Neural progenitor cell (in vitro differentiated cells): ENCODE measurements around the gene KIF16B. TPM values are rescaled to one million over a fixed set of nuclear protein-coding genes. Genes with fewer than 3 reads are reported as not detected.

Experiments used
- DNase-seq: peaks from one replicate; pipeline ENCODE4 v3.0.0-alpha.2; 2016; ENCODE audit warnings: low spot score
- H2AFZ ChIP-seq: fragments of 200-600 bp; sonication (generic); replicated peaks from 2 replicates; pipeline ENCODE4 v1.6.1; 2016; ENCODE audit warnings: antibody characterized with exemption
- H3F3A ChIP-seq: fragments of 200-600 bp; sonication (generic); 2 replicates; pipeline ENCODE4 v1.6.1; 2016; ENCODE audit warnings: antibody characterized with exemption, low read depth
- H3K27ac ChIP-seq: fragments of 200-600 bp; sonication (generic); 2 replicates; pipeline ENCODE4 v1.5.1; 2016; ENCODE audit warnings: mild to moderate bottlenecking
- H3K27me3 ChIP-seq: fragments of 200-600 bp; sonication (generic); 2 replicates; pipeline ENCODE4 v1.6.1; 2016; ENCODE audit warnings: mild to moderate bottlenecking, moderate library complexity
- H3K36me3 ChIP-seq: fragments of 200-600 bp; sonication (generic); 2 replicates; pipeline ENCODE4 v1.5.1; 2016
- H3K4me1 ChIP-seq: fragments of 200-600 bp; sonication (generic); 2 replicates; pipeline ENCODE4 v1.6.1; 2016; ENCODE audit warnings: mixed run types
- H3K4me2 ChIP-seq: fragments of 200-600 bp; sonication (generic); 2 replicates; pipeline ENCODE4 v1.6.1; 2016
- H3K4me3 ChIP-seq: fragments of 200-600 bp; sonication (generic); 2 replicates; pipeline ENCODE4 v1.5.1; 2016
- H3K79me2 ChIP-seq: fragments of 200-600 bp; sonication (generic); 2 replicates; pipeline ENCODE4 v1.6.1; 2016; ENCODE audit warnings: low read depth
- H3K9ac ChIP-seq: fragments of 200-600 bp; sonication (generic); 2 replicates; pipeline ENCODE4 v1.6.1; 2016
- H3K9me3 ChIP-seq: fragments of 200-600 bp; sonication (generic); 2 replicates; pipeline ENCODE4 v1.5.1; 2016; ENCODE audit warnings: low read depth
- H4K20me1 ChIP-seq: fragments of 200-600 bp; sonication (generic); 2 replicates; pipeline ENCODE4 v1.6.1; 2016; ENCODE audit warnings: low read depth
- H3K27ac Mint-ChIP-seq: 3 replicates; pipeline ENCODE4 v1.8.0; 2021; ENCODE audit warnings: mixed read lengths
- H3K27me3 Mint-ChIP-seq: 2 replicates; pipeline ENCODE4 v1.8.0; 2022; ENCODE audit warnings: low read depth, mild to moderate bottlenecking, inconsistent platforms, moderate library complexity, mixed read lengths; ENCODE audit not compliant: insufficient read depth
- H3K36me3 Mint-ChIP-seq: 3 replicates; pipeline ENCODE4 v1.8.0; 2021; ENCODE audit warnings: mixed read lengths
- H3K4me1 Mint-ChIP-seq: 3 replicates; pipeline ENCODE4 v1.8.0; 2021; ENCODE audit warnings: mixed read lengths
- H3K4me3 Mint-ChIP-seq: 3 replicates; pipeline ENCODE4 v1.8.0; 2021; ENCODE audit warnings: mild to moderate bottlenecking, moderate library complexity, mixed read lengths
- H3K9me3 Mint-ChIP-seq: 3 replicates; pipeline ENCODE4 v1.8.0; 2020; ENCODE audit warnings: mixed read lengths
- EZH2 ChIP-seq: fragments of 200-600 bp; sonication (generic); IDR thresholded peaks from 2 replicates; pipeline ENCODE4 v1.6.1; 2017; ENCODE audit warnings: antibody characterized with exemption, mild to moderate bottlenecking, moderate library complexity
- EZH2phosphoT487 ChIP-seq: fragments of 200-600 bp; sonication (generic); IDR thresholded peaks from 2 replicates; pipeline ENCODE4 v1.6.1; 2017; ENCODE audit warnings: antibody characterized with exemption
- total RNA-seq: library from RNA; depleted of rRNA; stranded (reverse); fragments of >200 nt; gene quantifications from 2 replicates; pipeline ENCODE4 v1.2.3, GENCODE V29; 2015; ENCODE audit warnings: low replicate concordance
- TF ChIP-seq, protein P1 (sequence below): fragments of 200-600 bp; sonication (generic); IDR thresholded peaks from 2 replicates; pipeline ENCODE4 v1.5.1; 2017; ENCODE audit warnings: antibody characterized with exemption, mild to moderate bottlenecking

The KIF16B gene
- total RNA-seq, 1 donor from 2014 or later: 15.5 TPM

- TF ChIP-seq EZH2phosphoT487: no peak
- no peak for TF ChIP-seq EZH2
- TF ChIP-seq, protein P1, sequence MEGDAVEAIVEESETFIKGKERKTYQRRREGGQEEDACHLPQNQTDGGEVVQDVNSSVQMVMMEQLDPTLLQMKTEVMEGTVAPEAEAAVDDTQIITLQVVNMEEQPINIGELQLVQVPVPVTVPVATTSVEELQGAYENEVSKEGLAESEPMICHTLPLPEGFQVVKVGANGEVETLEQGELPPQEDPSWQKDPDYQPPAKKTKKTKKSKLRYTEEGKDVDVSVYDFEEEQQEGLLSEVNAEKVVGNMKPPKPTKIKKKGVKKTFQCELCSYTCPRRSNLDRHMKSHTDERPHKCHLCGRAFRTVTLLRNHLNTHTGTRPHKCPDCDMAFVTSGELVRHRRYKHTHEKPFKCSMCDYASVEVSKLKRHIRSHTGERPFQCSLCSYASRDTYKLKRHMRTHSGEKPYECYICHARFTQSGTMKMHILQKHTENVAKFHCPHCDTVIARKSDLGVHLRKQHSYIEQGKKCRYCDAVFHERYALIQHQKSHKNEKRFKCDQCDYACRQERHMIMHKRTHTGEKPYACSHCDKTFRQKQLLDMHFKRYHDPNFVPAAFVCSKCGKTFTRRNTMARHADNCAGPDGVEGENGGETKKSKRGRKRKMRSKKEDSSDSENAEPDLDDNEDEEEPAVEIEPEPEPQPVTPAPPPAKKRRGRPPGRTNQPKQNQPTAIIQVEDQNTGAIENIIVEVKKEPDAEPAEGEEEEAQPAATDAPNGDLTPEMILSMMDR: no peak
- Histone ChIP-seq H2AFZ (no peak overlapping the region), H3K27ac (no peak overlapping the region), H3K9me3 (peaks cover 4% of the 10 kb centered on the region), H3K36me3 (no peaks in the 10 kb centered on the region), H3K79me2 (no peaks in the 10 kb centered on the region), H3K4me1 (no peaks in the 10 kb centered on the region), H3K4me2 (no peak overlapping the region), H4K20me1 (no peaks in the 10 kb centered on the region), H3K4me3 (no peak overlapping the region), H3K9ac (no peak overlapping the region), H3F3A (no peaks in the 10 kb centered on the region), H3K27me3 (no peaks in the 10 kb centered on the region)
- no peak overlapping the region for H3K27ac Mint-ChIP-seq
- no peak overlapping the region for H3K4me3 Mint-ChIP-seq
- peaks cover 15% of the 10 kb centered on the region for H3K9me3 Mint-ChIP-seq
- no peak for DNase-seq
- H3K4me1 Mint-ChIP-seq: peaks cover 5% of the 10 kb centered on the region
- no peaks in the 10 kb centered on the region for H3K27me3 Mint-ChIP-seq
- H3K36me3 Mint-ChIP-seq: peaks cover 3% of the 10 kb centered on the region
These were observed 47.7 kb upstream of the KIF16B start for GRCh38 chr20:16620961-16621360.

DNA sequence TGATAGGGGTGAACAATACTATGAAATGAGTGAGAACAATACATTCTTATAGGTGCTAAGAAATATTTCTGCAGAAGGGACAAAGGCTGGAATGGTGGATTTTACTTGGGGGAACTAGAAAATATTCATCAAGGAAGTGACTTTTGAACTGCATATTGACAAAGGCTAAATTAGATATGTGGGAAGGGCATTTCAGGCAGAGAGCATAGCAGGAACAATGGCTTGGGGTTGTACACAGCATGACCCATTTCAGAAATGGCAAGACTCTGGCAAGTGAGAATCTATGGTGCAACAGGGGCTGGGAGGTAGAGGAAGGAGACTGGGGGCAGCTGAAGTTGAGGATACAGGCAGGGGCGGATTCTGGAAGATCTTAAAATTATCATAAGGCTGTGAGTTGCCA, 46.7 kb upstream of the KIF16B start:
- no peak overlapping the region for H3K4me2 ChIP-seq
- H3K36me3 ChIP-seq: no peaks in the 10 kb centered on the region
- Mint-ChIP-seq H3K27ac (no peak overlapping the region), H3K4me3 (no peak overlapping the region), H3K9me3 (peaks cover 15% of the 10 kb centered on the region), H3K4me1 (peaks cover 5% of the 10 kb centered on the region), H3K36me3 (peaks cover 3% of the 10 kb centered on the region), H3K27me3 (no peaks in the 10 kb centered on the region)
- TF ChIP-seq EZH2 (no peak), EZH2phosphoT487 (no peak)
- TF ChIP-seq, protein P1: no peak
- H2AFZ ChIP-seq: no peak overlapping the region
- H3F3A ChIP-seq: no peaks in the 10 kb centered on the region
- H4K20me1 ChIP-seq: no peaks in the 10 kb centered on the region
- no peak for DNase-seq
- no peak overlapping the region for H3K9ac ChIP-seq
- no peak overlapping the region for H3K4me3 ChIP-seq
- no peaks in the 10 kb centered on the region for H3K79me2 ChIP-seq
- H3K27me3 ChIP-seq: no peaks in the 10 kb centered on the region
- no peaks in the 10 kb centered on the region for H3K4me1 ChIP-seq
- H3K27ac ChIP-seq: no peak overlapping the region
- peaks cover 4% of the 10 kb centered on the region for H3K9me3 ChIP-seq

- no peak overlapping the region for H3K27ac Mint-ChIP-seq
- Histone ChIP-seq H4K20me1 (no peaks in the 10 kb centered on the region), H3K79me2 (no peaks in the 10 kb centered on the region), H3K4me1 (peaks cover 5% of the 10 kb centered on the region), H3F3A (no peaks in the 10 kb centered on the region), H3K9ac (no peak overlapping the region), H3K36me3 (no peaks in the 10 kb centered on the region), H2AFZ (no peak overlapping the region), H3K27ac (no peak overlapping the region), H3K27me3 (no peaks in the 10 kb centered on the region), H3K4me3 (no peak overlapping the region), H3K4me2 (no peak overlapping the region), H3K9me3 (peaks cover 4% of the 10 kb centered on the region)
- peaks cover 10% of the 10 kb centered on the region for H3K4me1 Mint-ChIP-seq
- H3K9me3 Mint-ChIP-seq: peaks cover 13% of the 10 kb centered on the region
- no peak overlapping the region for H3K4me3 Mint-ChIP-seq
- no peak for DNase-seq
- TF ChIP-seq, protein P1: no peak
- no peak for TF ChIP-seq EZH2
- no peak for TF ChIP-seq EZH2phosphoT487
- peaks cover 3% of the 10 kb centered on the region for H3K36me3 Mint-ChIP-seq
- H3K27me3 Mint-ChIP-seq: no peaks in the 10 kb centered on the region
These were observed 43.8 kb upstream of the KIF16B start for GRCh38 chr20:16617056-16617455.
